HG03571 (cell line): ENCODE measurements around the gene ST7.
"Not testable (repeated sequence)": the region's sequence is repeated elsewhere in the genome, so short reads cannot be mapped to it uniquely, and the experiment has no call there.

Experiments used
- ATAC-seq: cut with Tn5 transposase; IDR thresholded peaks from one replicate; pipeline ENCODE4 v1.9.1; 2021; ENCODE audit not compliant: unreplicated experiment

ST7 gene

DNA sequence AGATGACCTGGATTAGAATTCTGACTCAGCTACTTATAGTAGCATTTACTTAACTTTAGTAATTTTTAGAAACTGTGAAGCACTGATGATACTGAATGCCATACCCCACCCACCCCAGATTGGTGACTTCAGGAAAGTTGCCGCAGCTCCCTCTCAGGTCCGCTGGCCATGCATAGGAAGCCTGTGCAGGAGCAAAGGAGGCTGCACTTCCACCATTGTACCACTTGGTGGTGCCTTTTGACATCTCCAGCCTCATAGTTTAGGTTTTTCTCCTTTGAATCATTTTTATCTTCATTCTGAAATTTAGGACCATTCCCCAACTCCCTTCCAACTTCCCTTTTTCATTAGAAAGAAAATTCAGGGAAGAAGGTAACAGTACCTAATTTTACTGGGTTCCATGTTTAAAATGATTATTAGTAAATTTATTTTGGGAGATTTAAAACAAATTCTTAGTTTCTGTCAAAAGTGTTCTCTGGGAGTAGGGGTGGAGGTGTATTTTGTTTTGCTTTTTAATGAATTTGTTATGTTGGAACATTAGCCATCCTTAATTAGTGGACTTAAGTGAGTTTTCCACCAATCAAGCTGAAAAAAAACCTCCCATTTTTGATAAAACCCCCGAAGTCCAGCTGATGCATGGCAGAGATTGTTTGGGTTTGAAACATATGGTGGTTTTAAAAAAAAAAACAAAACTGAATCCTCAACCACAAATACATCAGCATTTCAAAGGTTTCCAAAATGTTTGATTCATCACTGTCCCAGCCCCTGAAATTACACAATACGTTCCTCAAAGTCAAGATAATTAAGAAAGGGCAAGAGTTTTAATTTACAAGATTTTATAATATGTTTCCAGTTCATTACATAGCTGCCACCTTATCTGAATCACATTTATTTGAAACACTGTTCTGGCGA is 259.9 kb downstream of the ST7 start:
- peak; percentile 70 for ATAC-seq

DNA sequence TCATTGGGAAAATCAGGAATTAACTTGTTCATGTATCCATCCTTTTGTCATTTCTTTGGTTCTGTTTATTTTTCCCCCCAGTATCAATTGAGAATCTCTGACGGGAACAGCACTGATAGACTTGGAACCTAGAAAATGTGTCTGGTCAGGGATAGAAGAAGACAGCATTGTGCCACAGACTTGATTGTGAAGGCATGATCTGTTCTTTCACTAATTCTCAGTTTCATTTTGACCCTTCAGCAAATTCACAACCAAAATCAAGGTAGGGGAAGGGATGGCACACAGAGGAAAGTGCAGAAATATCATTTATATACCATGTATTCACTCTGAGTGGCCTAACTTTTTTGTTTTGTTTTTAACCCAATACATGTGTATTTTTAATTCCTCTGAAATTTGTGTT is 262.7 kb downstream of the ST7 start:
- no peak for ATAC-seq

DNA sequence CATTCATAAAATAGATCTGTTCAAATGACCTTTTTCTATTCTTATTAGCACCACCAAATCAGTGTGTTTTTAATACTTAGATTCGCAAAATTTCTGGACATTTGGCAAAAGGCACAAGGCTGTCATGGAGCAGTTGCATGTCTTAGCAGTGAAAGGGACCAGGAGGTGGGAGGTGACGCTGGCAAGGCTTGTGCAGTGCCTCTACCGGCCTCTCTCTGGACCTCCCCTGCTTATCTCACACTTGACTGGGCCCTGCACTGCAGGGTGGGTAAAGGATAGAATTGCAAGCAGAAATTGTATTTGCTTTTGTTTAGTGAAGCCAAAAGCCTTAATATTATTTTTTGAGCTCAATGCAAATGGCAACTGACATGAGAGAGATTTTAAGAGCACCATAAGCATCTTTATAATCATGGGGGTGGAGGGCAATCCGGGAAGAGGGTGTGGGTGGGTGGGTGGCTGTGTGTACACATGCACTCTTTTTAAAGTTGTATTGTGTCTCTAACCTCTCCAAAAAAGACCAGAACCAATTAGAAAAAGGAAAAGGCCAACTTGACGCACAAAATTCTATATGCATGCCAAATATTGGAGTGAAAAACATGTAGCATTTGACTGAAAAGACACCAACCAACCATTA is 263.3 kb downstream of the ST7 start:
- ATAC-seq, result no peak

- no peak for ATAC-seq
These were observed 264.1 kb downstream of the ST7 start for GRCh38 chr7:117217106-117218035.

GRCh38 chr7:117218700-117219099 is 265.4 kb downstream of the ST7 start:
- ATAC-seq, result no peak

GRCh38 chr7:117219485-117219884 is 266.2 kb downstream of the ST7 start:
- ATAC-seq, result no peak

GRCh38 chr7:117220836-117221235 is 267.5 kb downstream of the ST7 start:
- no peak for ATAC-seq

GRCh38 chr7:117225536-117225935 is 272.2 kb downstream of the ST7 start:
- ATAC-seq, result no peak

GRCh38 chr7:117227091-117227490 is 273.8 kb downstream of the ST7 start:
- no peak for ATAC-seq

GRCh38 chr7:117229350-117229749 is 276.0 kb downstream of the ST7 start:
- ATAC-seq, result no peak

DNA sequence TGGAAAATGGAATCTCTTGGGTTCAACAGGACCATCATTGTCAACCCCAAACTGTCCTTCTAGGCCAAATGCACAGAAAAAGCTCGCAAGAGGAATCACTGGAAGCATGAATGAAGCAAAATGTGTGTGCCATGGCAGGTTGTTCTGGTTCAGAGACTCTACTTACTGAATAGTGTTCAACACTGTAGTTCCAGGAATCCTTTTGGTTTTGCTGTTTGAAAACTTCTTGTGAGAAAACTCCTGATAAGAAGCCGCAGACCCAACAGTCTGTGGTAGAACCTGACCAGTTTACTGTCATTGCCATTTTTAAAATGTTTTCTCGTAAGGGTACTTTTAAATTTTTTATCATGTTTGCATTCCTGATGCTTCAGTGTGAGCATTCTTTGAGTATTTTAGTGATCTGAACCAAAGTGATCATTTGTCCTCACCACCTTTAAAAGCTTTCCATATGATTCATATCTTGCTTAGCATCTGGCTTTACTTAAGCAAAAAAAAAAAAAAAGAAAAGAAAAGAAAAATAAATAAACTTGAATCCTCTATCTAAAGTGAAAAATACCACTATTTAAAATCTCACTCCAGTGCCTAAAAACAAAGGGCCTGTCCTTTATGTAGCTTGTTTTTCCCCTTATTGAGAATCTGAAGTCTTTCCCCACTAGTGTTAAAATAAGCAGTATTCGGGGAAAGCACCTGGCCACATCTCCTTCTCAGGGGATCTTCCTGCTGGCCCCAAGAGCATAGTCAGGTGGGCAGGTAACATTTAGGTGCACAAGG is 277.2 kb downstream of the ST7 start:
- ATAC-seq, result peak; percentile 76

DNA sequence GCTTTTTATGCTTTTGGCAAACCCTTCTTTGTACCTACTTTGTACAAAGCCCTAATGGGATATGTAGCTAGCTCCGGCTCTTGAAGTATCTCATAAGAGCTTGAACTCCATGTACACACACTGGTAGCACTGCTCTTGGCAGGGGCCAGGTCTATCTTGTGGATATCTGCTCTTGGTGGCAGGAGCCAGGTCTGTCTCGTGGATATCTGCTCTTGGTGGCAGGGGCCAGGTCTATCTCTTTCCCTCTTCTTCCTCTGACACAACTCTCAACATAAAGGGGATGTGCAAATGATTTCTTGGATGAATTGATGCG is 277.7 kb downstream of the ST7 start:
- ATAC-seq, result no peak

GRCh38 chr7:117237646-117238045 is 284.3 kb downstream of the ST7 start:
- ATAC-seq, result no peak

GRCh38 chr7:117238472-117238871 is 285.2 kb downstream of the ST7 start:
- no peak for ATAC-seq

DNA sequence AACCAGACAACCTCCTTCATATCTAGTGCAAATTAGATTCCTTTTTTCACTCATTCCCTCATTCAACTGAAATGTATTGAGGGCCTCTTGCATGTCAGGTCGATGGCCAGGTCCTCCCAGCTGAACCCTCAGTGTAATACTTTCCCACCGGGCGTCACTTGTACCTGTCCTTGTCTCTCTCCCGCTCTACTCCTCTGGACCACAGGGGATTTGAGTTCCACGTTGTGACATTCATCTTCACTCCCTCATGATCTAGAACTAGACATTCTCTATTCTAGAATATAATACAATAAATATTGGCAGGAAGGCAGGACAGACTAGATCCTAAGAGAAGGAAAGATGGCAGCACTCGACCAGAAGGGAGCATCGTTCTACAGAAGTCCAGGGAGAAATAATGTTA is 285.6 kb downstream of the ST7 start:
- no peak for ATAC-seq

DNA sequence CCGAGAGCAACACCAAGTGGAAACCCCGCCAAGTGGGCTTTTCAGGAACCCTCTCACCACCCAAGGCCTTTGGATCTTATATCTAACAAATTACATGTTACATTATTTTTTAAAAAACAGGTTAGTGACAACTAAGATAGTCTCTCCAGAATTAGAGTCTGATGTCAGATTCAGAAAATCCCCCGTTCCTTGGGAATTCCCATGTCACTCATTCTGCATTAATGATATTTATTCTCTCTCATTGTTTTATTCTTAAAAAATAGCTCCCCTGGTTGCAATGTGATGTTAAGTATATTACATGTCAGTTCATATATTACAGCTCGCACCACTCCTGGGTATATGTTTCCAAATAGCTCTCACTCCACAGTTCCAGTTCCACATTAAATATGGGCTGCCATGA is 287.8 kb downstream of the ST7 start:
- no peak for ATAC-seq

DNA sequence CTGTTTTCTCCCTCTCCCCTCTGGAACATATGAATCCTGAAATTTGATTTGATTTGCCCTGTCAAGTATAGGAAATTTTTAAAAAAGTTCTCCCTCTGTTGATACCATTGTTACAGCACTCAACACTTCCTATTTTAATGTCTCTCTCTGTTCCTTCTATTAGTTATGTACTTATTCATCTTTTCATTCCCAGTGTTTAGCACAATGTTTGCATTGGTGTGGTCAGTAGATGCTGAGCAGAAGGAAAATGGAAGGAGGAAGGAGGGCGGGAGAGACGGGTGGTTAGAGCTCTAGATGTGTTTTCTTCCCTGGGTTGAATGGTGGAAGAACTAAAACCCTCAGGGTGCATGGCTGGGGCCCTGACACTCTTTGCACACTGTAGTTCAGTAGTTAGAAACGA is 290.1 kb downstream of the ST7 start:
- no peak for ATAC-seq

- ATAC-seq, result not testable (repeated sequence)
These were observed 292.4 kb downstream of the ST7 start for GRCh38 chr7:117245703-117246102.

- ATAC-seq, result no peak
These were observed 294.5 kb downstream of the ST7 start for GRCh38 chr7:117247809-117248208.

- no peak for ATAC-seq
These were observed 295.5 kb downstream of the ST7 start for GRCh38 chr7:117248829-117249228.

GRCh38 chr7:117249696-117250095 is 296.4 kb downstream of the ST7 start:
- no peak for ATAC-seq
